Measurements from ENCODE around the gene CADM2.
"Not testable (repeated sequence)": the region's sequence is repeated elsewhere in the genome, so short reads cannot be mapped to it uniquely, and the experiment has no call there.

Gene CADM2

DNA sequence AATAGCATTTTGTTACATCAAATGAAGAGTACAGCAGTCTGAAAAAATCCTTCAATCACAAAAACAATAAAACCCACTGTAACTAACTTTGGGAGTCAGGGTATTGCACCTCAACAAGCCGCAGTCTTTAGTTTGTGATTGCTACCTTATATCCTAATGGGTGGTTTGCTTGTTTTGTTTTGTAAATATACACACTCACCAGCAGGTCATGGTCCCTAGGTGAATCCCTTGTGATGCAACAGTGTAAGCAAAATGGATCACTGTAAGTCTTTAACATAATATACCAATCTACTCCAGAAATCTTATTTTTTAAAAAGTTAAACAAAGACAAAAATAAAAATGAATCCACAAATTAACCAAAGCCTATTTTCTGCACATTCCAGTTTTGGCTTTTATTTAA, 749.5 kb downstream of the CADM2 start:
- DNase-seq = not testable (repeated sequence)

DNA sequence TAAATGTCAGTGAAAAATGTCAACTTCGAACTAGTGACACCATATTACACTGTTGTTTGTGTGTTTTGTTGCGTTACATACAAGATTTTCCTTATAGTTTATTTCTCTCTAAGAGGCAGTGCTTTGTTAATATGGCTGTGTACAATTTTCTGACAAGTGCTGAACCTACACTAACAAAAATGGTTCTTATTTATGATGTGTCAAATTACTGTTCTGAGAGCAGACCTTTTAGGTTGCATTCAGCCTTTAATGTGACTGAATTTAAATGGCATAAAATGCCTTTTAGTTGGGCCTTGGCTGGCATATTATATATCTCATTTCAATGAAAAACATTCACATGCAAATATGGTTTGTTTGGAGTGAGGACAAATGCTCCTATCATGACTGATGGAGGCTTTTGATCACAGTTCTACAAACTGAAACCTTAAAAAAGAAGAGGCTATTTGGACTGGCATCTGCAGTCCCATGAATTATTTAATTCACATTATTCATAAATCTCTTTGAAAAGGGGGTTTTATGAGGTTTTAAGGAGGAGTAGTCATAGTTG, 750.6 kb downstream of the CADM2 start:
- no peak for DNase-seq

DNA sequence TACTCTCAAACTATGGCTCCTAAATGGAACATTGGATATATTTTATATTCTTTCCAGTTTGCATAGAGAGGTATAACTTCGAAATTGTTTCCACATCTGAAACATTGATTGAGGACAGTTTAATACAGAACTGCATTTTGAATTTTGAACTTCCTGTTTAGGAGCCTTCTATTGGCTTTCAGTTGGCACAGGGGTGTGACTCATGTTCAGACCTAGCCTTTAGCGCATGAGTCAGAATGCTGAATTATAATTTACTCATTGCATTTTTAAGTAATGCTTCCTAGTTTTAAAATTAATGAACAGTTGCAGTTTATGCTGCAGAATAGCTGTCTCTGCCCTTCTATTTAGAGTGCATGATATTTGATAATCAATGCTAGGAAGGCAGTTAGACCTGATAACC, 751.7 kb downstream of the CADM2 start:
- peak; percentile 2 for DNase-seq

DNA sequence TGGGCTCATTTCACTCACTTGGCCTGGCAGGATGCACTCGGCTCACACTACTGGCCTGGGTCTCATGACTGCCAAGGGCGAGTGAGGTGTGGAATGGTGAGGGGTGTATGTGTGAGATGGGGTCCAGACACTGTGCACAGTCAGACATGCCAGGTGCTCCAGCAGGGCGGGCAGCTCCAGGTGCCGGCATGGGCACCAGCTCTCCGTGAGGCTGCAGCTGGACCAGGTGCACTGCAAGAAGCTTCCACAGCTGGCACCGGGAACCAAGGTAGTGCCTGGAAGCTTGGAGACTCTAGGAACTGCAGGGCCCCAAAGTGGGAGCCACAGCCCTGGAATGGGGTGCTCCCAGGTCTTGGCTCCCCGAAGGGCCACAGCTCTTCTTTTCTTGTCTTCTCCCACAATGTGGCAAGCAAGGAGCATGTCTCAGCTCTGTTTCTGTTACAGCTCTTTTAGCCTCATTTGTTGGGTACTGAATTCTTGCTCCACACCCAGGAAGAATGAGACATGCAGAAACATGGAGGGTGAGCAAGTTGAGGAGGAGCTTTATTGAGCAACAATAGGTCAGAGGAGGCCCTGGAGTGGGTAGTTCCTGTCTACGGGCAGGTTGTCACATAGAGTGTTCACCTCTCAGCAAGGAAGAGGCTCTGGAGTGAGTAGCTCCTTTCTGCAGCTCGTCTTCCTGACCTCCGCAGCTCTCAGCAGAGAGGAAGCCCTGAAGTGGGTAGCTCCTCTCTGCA, 762.8 kb downstream of the CADM2 start:
- DNase-seq = no peak

DNA sequence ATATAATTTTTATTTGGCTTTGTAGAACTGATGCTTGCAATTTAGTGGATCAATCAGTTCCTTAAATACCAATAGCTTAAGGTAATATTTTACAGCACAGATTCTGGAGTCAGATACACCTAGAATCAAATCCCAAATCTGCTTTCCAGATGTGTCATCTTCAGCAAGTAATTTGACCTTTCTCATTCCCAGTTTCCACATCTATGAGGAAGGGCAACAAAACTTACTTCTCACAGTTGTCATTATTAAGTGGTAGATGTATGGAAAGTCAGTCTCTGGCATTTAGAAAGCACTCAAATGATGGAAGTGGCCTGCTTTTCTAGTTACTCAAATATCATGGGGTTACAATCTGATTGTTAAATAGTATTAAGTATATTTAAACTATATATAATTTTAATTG, 767.0 kb downstream of the CADM2 start:
- no peak for DNase-seq

DNA sequence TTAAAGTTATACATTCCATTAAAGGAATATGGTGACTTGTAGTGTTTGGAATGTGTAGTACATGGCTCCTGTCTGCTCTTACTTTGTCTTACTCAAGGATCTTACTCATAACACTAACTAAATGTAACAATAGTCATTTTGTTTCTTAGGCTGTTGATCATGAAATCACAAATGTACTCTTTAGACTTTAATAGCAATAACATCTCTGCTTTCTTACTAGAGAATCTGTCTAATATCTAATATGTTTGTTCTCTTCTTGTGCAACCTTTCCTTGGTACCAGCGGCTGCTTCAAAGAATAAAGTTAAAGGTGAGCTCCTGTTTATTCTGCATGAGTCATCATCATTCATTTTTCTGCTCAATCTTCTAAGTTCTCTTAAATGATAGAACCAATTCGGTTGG, 767.5 kb downstream of the CADM2 start:
- no peak for DNase-seq

DNA sequence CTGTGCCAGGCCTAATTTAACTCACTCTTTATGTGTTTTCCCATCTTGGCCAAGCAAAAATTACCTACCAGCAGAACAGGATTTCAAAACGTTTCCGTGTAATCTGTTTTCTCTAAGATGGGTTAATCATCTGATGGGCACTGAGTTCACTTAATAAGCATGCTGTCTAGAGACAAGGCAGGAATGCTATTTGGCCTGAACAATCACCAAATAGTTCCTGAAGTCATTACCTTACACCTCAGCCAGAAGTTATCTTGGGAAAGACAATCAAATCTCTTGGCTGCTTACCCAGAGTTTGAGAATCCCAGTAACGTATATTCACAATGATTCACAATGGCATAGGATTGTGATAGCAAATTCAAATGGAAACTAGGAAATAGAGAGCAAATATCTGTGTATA, 779.1 kb downstream of the CADM2 start:
- DNase-seq = no peak

DNA sequence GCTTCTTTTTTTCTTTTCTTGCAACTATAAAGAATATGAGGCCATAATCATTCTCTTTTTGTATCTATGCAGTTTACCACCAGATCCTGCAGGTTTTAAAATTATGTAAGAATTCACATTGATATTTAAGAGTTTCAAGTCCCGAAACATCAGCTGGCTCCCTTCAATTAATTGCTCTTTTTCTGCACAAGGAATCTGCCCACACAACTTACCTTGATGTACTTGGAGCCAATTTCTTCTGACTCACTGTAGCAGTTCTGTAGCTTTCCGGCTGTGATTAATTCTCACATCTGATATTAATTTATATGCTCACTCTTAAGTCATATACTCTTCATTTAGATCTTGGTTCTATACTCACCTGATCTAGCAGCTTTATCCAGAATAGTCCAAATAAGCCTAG, 781.8 kb downstream of the CADM2 start:
- DNase-seq = no peak

DNA sequence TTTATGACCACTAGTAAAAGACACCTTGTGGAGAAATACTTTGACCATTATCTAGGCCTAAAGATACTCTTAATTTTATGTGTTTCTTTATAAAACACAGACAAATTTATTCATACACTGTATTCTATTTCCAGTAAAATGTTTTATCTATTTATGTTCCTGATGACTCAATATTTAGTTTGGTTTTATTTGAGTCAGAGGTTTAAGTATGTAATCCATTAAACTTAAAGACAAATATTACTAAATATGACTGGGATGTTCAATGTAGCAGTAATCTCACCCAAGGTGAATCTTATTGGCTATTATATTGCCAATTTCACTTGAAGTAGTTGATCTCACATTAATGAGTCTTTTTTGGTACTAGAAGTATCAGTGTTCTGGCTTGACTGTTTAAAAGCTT, 799.7 kb downstream of the CADM2 start:
- no peak for DNase-seq

DNA sequence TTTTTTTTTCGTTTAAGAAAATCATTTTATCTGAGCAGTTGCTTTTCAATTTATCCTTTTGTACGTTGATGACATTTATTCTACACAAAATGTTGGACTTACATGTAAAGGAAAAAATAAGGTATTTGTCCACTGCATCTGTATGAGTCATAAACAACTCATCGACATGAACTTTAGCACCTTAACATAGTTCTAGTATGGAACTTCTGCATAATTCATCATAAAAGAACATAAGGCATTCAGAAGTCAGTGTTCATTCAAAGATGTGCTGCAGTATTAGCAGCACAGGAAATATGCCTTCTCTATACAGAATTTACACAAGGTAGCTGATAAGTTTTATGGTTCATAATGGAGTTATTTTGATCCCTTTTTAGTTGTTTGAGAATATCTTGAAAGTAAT, 801.6 kb downstream of the CADM2 start:
- no peak for DNase-seq

DNA sequence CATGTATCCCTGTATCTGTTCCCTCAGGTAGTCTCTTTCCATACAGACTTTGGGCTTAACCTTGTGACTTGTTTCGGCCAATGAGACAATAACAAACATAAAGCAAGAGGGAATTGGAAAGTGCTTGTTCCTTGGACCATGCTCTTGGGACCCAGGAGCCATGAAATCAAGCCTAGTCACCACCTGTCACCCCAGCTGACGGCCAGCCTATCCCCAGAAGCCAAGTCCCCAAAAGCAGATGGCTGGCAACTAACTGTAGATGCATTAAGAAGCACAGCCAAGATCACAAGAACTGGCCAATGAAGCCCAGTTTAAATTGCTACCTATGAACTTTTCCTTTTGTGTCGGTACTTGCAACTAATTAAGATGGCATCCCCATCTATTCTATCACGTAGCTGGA, 822.0 kb downstream of the CADM2 start:
- no peak for DNase-seq

DNA sequence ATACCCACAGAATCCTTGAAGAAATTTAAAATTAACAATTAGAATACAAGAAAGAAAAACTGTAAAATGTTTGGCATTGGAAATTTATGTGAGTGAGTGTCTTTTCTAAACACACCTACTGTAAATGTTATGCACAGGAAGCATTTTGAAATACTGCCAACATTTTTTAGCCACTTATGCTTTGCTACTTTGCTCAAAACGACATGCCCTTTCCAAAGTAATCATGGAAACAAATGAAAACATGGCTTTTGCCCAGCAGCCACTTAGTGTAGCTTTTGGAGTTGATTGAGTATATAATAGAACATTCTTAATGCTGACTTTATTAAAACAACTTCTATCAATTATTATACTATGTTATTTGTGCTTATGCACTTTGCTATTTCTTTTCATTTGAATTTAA, 823.0 kb downstream of the CADM2 start:
- DNase-seq = no peak

DNA sequence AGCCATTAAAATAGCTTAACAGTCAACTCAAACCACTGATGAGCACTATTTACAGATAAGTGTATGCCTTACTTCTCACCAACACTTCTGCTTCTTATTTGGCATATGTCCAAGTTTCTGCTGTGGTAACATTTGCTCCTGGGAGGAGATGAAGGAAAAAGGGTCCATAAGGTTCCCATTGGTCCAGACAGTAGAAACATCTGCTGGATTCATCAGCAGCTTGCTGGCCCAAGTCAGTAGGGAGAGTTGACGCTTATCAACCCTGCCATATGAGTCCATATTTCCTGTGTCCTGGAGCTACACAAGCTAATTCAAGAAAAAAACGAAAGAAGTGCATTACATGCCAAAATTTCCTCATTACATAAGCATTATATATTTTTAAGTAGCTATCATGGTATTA, 824.5 kb downstream of the CADM2 start:
- no peak for DNase-seq

DNA sequence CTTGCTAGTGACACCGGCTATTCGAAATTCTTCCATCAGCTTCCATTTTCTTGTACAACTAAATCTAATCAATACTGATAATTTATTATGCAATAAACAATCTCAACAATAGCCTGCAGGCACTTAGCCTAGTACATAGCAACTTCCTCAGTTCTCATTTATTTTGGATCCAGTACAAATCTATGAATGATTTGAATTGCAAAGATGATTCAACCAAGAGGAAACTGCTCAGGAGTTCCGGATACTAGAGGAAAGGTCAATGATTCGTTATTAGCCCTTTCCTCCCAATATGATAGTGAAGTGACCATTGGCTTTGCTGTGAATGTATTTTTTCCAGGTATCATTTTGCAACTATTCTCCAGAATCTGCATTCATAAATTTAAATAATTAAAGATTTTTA, 827.0 kb downstream of the CADM2 start:
- DNase-seq = no peak

DNA sequence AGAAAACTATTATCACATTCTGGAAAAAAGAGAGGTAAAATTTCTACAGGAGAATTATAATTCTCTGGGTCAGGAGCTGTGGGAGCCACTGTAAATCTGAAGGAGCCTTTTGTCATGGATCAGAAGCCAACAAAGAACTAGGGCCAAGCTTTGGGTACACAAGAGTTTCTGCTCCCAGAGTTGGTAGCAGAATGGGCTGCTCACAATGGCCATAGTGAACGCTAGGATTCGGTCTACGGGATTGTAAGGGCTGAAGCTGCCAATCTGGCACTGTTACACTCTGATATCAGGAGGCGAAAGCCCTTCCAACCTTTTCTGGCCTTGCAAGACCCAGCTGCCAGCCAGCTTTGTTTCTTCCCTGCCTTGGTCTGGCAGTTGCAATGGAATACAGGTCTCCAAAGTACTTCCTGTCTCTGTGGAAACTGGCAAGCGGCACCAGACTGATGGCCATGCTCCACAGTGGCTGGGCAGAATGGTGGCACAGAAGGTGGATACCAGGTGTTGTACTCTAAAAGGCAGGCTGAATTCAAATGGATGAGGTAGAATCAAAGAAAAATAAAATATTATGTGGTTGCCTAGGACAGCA, 831.7 kb downstream of the CADM2 start:
- DNase-seq = no peak

DNA sequence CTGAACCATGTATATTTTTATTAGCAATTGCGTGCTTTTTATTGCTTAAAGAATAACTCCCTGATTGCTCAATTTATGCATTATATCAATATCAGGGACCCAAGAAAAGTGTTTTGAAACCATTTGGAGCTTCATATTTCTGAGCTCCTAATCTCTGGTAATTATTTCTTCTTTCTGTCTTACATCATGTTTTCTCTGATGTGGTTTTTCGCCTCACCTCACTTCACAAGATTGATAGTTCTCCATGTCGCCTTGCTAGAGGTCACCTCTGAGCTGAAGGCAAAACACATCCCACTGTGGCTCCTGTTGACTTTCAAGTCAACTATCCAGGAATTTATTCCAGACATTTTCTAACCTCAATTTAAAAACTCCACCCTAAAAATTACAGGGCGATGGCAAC, 837.4 kb downstream of the CADM2 start:
- no peak for DNase-seq

DNA sequence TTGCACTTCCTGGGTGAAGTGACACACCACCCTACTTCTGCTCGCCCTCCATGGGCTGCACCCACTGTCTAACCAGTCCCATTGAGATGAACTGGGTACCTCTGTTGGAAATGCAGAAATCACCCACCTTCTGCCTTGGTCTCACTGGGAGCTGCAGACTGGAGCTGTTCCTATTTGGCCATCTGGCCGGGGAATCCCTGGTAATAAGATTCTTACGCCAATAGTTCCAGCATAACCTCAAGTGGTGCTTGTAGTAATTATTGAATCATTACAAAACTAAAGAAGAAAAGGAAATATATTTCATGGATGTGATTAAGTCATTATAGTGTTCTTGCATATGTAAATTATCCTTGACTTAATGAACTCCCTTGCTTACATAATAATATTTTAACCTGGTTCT, 841.9 kb downstream of the CADM2 start:
- DNase-seq = no peak

DNA sequence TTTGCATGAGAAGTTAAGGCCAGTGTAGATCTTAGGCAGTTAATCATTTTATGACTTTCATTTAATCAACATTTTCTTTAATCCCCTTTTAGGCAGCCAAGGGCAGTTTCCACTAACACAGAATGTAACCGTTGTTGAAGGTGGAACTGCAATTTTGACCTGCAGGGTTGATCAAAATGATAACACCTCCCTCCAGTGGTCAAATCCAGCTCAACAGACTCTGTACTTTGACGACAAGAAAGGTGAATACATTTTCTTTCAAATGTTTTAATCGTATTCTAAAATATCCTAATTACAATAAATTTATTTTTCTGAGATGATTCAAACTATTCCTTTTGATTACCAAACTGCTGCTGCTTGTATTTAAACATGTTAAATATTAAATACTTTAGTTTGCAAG, 843.2 kb downstream of the CADM2 start:
- no peak for DNase-seq

DNA sequence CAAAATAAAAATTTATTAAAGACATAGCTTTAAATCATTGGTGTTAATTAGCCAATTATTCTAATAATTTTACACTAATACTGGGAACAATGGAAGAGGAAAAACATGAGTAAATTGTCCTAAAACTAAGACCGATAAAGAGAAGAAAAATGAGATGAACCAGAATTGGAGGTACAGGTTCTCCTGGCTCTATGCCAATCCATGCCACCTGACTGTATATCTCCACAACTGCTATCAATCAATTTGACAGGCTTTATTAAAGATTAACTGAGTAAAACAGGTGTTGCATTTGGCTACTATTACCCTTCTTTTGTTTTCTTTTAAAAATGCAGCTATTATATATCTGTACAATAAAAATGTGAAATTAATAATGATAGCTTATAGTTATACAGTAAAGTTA, 850.0 kb downstream of the CADM2 start:
- DNase-seq = no peak

DNA sequence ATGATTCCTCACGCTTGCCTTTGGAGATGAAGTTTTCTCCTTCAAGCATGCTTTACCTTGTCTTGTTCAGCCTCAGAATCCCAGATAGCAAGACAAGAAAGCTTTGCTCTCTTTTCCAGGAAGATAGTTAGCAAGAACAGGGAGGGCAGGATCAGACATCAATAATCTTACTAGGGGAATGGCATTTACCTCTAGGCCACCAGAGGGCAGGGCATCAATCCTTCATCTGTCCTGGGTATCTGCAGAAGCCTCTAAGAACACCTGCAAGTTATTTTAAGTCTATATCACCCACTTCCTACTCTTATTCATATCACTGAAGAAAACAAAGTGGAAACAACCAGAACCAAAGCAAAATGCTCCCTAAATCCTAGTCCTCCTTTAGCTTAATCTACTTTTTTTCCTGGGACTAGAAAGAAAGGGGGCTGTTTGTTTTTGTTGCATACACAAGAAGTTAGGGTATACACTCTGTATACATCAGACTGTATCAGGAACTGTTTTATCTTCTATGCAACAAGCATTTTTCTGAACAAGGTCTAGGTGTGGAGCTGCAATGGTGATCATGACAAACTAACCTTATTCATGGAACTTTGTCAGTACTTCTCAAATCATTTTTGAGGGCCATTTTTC, 862.5 kb downstream of the CADM2 start:
- DNase-seq = no peak

DNA sequence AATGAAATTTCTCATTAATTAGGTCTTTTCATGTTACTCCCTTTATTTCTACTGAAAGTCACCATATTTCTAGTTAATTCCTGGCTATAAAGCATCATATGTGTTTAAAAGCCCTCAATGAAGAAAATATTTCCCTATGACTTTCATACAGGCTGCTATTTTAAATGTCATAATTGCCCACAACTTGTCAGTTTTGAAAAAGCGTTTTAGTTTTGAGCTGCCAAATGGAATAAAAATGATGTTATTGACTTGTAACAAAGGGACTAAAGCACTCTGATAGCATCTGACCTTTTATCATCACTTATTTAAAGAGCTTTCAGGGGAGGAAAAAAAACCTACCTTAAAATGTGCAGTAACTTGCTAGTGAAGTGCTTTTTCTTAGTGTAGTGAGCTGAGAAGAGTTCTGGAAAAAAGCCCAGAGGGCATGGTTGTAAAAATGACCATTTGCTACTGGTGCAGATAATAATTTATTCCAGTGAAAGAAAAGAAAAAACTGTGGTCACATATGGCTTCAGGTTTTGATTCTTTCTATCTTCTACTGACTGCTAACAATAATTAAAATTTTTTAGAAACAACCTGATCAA, 877.2 kb downstream of the CADM2 start:
- DNase-seq = no peak

DNA sequence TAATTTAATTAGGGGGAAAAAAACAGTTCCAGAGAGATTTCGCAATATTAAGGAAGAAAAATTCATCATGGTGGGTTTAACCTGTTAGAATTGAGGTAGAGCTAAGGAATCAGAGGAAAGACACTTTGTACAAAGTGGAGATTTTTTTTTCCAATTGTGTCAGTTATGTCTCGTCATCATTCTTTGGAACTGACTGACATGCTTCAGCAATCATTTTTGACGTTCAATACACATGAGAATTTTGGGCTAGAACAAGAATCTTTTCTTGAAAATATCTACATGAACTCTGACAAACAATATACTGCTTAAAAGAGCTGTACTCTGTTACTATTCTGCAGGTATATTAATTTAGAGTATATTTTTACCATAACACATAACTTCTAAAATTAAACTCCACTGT, 878.6 kb downstream of the CADM2 start:
- DNase-seq = no peak

DNA sequence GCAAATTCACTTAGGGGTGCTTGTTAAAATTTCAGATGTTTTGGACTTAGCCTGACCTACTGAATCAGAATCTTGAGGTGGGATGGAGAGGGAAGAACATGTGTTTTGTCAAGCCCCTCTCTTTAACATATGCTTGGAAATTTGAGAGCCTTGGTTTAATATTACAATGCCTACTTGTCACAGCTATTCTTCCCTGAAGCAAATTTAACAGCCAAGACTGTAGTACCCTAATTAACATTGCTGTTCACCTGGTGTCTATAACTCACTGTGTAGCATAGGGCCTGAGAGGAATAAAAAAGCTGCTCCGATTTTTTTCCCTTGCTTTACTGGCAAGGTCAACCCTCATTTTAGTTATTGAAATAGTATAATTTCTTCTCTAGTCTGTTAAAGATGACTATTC, 880.1 kb downstream of the CADM2 start:
- no peak for DNase-seq

DNA sequence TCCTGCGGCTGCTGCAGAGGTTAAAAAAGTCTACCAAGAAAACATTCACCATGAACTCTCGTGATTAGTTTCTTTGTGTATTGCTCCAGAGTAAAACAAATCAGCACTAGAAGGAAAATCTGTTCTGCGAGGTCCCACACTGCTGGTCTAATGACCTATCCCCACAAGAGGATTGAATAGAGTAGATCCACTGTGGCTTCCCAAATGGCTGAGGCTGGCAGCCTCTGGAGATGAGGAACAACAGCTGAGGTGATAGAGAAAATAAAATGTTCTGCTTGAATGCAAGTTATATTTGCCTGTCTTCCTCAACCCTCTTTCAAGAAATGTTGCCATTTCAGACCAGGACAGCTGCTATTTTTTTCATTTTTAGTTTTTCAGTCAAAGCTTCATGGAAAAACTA, 883.3 kb downstream of the CADM2 start:
- DNase-seq = no peak

Measured in suppressor macrophage treated with lipopolysaccharide for 4 hours (primary cell).